IPS-NIHi7 (cell line): ENCODE data around the gene COX6A2.

ENCODE experiments used
- DNase-seq: peaks from one replicate; pipeline ENCODE4 v3.0.0; 2012; ENCODE audit warnings: mixed read lengths; ENCODE audit errors: extremely low spot score

The COX6A2 gene

DNA sequence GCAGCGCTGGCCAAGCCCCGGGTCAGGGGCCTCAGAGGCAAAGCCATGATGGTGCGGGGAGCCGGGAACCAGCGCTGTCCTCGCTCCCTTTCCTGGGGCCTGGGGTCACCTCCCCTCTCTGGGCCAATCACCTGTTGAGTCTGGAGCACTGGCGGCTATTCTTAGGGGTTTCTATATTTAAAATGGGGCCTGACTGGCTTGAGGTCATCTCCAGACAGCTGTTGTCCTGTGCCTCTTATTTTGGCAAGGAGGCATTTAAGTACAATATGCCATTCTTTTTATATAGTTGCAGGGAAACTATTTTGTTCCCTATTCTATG lies at the start of gene COX6A2:
Gene COX6A2 (minus strand): TSS at position 82 of the 319 bp plus-strand sequence. CDS start 35 bp downstream, at position 47.
- peak; percentile 9 for DNase-seq

DNA sequence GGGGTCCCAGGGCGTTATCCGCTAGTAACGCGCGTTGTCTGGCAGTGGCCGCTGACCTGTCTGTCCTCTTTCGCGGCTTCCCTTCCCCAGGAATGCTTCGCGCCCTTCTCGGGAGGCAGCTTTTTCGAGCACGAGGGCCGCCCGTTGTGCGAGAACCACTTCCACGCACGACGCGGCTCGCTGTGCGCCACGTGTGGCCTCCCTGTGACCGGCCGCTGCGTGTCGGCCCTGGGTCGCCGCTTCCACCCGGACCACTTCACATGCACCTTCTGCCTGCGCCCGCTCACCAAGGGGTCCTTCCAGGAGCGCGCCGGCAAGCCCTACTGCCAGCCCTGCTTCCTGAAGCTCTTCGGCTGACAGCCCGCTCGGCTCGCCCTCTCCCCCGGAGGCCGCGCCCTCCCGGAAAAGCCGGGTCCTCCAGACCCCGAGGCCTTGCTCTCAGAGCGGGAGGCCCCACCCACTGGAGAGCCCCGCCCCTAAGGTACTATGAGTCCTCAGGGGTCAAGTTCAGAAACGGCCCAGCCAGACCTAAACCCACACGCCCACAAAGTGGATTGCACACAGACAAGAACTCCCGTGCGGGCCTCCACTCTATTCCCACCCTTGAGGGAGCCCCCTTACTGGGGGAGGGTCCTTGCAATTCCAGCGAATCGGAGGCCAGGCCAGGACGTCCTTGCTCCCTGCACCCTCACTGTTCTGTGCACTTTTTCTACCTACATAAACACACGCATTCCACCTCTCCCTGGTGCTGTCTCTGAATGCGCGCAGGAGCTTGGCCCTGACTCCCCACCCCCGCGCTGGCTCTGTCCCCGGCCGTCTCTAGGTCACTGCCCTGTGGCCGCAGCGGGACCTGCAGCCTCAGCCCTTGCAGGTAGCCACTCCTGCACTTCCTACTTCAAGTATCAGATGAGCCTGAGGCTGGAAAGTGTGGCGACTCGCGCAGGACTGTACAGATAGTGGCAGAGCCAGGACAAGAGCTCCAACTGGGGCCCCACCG lies 49.4 kb upstream of the COX6A2 start:
- peak; percentile 86 for DNase-seq

DNA sequence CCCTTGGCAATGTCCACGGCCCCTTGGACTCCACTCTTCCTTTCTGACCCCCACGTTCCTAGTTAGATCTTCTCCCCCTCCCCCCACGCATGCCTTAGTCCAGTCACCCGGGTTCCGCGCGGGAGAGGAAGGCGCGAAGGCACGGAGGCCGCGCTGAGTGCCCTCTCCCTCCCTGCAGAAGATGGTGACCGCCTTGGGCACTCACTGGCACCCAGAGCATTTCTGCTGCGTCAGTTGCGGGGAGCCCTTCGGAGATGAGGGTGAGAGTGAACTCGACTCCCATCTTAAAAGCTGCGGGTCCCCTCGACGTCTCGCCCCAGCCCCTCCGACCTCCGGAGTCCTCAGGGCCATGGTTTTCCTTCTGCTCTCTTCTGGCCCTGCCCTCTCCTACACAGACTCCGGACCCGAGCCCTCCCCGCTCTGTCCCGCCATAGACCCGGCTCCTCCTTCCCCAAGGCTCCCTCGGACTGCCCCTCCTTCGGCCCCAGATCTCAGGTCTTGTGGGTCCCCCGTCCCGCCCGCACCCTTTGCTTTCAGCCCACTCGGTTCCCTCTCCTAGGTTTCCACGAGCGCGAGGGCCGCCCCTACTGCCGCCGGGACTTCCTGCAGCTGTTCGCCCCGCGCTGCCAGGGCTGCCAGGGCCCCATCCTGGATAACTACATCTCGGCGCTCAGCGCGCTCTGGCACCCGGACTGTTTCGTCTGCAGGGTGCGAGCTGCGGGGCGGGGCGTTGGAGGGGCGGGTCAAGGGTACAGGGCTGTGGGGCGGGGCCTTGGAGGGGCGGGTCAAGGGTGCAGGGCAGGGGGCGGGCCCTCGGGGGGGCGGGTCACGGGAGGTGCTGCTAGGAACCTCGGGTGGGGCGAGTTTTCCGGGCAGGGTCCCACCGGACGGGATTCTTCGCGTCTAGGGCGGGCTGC lies 48.4 kb upstream of the COX6A2 start:
- peak; percentile 84 for DNase-seq

DNA sequence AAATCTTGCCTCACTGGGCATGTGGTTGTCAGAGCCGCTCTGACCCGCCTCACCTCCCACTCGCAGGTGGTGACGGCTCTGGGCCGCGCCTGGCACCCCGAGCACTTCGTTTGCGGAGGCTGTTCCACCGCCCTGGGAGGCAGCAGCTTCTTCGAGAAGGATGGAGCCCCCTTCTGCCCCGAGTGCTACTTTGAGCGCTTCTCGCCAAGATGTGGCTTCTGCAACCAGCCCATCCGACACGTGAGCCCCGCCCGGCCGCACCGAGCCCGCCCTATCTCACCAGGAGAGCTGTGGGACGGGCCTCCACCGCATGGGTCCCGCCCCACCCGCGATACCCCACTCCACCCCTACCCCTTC lies 47.8 kb upstream of the COX6A2 start:
- peak; percentile 20 for DNase-seq

DNA sequence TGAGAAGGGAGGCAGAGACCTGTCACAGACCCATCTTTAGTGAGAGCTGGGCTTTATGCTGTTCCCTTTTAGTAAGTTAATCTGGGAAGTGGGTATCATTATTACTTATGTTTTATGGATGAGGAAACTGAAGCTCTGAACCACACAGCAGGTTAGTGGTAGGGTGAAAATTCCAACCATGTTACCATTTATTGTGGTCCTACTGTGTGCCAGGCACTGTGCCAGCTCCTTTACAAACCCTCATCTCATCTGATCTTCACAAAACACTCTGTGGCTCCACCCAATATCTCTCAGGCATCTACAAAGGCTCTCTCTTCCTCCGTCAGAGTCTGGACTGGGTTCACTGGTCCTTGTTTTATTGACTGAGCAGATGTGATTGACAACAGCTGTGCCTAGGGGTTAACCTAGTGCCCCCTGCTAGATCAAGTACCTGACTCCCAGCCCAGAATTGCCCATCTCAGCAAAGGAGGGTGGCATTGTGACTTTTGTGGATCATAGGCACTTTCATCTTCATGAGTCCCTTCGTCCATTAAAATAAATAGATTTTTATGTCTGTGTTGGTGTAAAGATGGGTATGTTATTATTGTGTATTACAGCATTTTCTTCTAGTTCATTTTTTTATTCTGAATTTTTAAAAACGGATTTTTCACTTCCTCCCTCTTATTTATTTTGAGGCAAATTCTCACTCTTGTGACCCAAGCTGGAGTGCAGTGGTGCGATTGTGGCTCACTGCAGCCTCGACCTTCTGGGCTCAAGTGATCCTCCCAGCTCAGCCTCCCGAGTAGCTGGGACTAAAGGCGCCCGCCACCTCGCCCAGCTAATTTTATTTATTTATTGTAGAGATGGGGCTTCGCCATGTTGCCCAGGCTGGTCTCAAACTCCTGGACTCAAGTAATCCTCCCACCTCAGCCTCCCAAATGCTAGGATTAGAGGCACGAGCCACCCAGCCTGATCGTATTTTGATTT lies 46.9 kb upstream of the COX6A2 start:
- no peak for DNase-seq

DNA sequence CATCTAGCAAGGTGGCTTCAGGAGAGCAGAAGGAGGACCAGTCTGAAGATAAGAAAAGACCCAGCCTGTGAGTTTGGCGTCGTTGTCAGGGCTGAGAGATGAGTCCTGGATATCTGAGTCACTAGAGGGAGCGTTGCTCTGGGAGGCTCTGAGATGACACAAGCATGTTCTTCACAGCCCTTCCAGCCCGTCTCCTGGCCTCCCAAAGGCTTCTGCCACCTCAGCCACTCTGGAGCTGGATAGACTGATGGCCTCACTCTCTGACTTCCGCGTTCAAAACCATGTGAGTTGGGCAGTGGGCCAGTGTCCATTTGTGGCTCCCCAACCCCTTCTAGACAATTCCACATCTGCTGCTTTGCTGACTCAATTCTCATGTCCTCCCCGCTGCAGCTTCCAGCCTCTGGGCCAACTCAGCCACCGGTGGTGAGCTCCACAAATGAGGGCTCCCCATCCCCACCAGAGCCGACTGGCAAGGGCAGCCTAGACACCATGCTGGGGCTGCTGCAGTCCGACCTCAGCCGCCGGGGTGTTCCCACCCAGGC lies 46.1 kb upstream of the COX6A2 start:
- no peak for DNase-seq

DNA sequence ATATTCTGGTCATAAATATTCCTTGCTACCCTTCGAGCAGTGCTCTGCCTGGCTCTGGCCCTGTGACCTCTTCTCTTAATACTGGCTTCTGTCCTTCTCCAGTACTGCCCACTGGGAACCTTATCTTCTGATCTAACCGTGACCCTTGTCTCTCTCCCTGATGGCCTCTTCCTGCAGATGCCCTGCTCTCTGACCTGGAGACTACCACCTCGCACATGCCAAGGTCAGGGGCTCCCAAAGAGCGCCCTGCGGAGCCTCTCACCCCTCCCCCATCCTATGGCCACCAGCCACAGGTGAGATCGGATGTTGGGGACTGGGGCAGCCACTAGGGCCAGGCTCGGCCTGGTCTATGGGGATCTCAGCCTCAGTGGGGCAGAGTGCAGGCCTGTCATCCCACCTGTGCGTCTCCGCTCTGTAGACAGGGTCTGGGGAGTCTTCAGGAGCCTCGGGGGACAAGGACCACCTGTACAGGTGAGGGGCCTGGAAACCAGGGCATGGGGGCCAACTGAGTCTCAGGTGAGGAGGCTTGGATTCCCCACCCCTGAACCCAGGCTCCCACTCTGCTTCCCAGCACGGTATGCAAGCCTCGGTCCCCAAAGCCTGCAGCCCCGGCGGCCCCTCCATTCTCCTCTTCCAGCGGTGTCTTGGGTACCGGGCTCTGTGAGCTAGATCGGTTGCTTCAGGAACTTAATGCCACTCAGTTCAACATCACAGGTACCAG lies 45.3 kb upstream of the COX6A2 start:
- DNase-seq: no peak

DNA sequence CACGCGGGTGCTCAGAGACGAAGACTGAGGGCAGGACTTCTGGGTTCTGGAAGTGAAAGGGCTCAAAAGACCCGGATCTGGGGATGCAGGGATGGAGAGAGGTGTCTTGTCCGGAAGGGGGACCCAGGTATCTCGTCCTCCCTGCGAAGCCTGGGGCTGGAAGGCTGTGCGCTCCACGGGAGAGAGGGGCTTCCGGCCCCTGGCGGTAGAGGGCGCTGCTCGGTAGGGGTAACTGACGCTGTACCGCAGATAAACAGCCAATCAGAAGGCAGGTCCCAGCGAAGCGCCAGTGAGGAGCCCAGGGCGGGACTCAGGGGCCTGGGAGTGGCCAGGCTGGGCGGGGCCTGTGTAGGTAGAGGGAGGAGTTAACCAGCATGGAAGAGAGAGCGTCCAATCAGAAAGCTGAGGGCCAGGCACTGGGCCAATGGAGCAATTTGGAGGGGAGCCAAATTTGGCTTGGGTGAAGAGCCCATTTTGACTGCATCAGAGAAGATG lies 44.6 kb upstream of the COX6A2 start:
- peak; percentile 84 for DNase-seq

DNA sequence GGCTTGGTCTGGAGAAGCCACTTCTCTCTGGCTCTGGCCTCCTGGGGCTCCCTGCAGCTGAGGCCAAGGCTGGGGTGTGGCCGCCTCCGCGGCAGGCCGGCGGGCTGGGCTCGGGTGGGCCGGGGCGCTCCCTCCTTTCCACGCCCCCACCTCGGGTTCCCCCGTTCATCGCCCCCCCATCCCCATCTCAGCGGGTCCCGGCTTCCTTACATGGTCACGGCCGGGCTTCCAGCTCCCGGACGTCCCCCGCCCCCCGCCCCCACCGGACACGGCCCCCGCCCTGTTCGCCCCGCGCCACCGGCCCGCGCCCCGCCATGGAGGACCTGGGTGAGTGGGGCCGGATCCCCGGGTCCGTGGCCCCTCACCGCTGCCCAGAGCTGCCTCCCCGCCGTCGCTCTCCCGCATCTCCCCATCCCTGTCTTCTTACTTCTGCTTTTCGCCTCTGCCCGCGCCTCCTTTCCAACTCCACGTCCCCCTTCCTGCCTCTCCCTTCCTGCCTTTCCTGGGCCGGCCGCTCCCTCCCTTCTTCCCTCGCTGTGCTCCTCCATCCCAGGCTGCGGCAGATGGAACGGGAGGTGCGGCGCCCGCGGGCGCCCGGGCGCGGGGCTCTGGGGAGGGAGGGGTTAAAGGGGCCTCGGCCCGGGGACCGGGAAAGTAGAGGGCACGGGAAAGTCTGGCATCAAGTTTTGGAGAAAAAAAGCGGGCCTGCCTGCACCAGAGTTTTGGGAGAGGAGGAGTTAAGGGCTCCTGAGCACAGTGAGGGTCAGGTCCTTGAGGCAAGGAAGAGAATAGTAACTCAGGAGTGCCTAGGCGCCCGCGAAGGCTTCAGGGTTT lies 43.9 kb upstream of the COX6A2 start, which contains the start of gene TGFB1I1:
Gene TGFB1I1 (plus strand): TSS at position 278 of the 834 bp plus-strand sequence. CDS start 37 bp downstream, at position 315.
- peak; percentile 49 for DNase-seq

DNA sequence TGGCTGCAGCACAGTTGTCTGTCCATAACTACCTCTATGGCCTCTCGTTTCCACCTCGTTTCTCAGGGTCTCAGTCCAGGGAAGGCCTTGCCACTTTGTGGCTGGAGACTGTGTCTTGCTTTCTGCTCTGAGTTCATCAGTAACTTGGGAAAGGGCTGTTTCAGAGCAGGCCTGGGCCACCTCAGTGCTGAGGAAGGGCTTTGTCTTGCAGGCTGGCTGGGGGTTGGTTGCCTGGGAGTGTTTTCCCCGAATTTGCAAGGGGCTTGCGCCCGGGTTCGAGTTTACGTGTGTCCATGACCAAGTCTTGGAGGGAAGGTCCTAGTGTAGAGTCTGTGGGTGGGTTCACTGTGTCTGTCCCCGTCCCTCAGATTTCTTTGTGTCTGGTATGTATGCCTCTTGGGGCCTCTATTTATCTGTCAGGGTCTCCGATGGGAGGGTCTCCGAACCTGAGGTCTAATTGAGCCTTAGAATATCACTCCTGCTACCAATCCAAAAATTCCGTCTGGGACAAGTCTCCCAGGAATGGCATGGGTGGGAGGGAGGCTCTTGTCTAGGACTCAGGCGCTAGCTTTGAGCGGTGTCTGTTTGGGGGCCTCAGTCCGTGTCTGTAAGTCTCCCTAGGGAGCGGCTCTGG lies 43.2 kb upstream of the COX6A2 start:
- DNase-seq: no peak

DNA sequence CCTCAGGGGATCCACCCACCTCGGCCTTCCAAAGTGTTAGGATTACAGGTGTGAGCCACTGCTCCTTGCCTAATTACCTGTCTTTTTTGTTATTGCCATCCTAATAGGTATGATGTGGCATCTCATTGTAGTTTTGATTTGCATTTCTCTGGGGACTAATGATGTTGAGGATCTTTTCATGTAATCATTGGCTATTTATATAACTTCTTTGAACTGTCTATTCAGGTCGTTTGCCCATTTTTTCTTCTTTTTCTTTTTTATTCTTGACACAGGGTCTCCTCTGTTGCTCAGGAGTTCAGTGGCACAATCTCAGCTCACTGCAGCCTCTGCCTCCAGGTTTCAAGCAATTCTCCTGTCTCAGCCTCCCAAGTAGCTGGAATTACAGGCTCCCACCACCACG lies 42.5 kb upstream of the COX6A2 start:
- DNase-seq: no peak

DNA sequence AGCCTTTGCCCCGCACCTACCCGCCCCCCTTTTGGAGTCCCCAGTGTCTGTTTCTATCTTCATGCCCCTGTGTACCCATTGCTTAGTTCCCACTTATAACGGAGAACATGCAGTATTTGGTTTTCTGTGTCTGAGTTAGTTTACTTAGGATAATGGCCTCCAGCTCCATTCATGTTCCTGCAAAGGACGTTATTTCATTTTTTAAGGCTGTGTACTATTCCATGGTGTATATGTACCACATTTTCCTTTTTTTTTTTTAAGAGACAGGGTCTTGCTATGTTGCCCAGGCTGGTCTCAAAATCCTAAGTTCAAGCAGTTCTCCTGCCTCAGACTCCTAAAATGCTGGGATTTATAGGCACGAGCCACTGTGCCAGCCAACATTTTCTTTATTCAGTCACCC lies 39.7 kb upstream of the COX6A2 start:
- DNase-seq: no peak

DNA sequence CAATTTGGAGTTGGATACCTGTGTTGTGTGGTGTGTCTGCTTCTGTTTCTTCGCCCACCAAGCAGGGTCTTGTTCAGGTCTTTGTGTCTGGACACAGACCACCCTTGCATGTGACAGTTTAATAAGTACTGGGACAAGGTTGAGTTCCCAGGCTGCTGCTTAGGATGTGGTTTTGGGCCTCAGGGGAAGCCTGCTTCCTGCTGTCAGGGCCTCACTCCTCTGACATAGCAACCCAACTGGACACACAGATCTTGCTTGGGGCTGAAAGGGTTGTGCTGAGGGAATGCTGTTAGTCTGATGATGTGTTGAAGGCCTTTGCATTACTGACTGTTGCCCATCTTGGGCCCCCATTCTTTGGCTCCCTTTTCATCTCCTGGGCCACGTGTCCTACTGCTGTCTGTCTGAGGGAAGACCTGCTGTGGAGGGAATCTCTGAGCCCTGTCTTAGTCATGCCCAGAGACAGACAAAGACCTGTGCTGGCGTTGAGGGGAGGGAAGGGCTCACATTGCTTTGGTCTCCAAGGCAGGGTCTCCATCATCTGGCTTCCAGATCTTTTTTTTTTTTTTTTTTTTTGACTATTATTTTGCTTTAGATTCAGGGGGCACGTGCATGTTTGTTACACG lies 39.1 kb upstream of the COX6A2 start:
- DNase-seq: no peak

DNA sequence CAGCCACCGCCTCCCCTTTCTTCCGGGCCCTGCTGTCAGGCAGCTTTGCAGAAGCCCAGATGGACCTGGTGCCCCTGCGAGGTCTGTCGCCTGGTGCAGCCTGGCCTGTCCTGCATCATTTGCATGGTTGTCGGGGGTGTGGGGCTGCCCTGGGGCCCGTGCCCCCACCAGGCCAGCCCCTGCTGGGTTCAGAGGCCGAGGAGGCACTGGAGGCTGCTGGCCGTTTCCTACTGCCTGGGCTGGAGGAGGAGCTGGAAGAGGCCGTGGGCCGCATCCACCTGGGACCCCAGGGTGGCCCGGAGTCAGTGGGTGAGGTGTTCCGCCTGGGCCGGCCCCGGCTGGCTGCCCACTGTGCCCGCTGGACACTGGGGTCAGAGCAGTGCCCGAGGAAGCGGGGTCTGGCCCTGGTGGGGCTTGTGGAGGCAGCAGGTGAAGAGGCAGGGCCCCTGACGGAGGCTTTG lies 38.3 kb upstream of the COX6A2 start:
- no peak for DNase-seq

DNA sequence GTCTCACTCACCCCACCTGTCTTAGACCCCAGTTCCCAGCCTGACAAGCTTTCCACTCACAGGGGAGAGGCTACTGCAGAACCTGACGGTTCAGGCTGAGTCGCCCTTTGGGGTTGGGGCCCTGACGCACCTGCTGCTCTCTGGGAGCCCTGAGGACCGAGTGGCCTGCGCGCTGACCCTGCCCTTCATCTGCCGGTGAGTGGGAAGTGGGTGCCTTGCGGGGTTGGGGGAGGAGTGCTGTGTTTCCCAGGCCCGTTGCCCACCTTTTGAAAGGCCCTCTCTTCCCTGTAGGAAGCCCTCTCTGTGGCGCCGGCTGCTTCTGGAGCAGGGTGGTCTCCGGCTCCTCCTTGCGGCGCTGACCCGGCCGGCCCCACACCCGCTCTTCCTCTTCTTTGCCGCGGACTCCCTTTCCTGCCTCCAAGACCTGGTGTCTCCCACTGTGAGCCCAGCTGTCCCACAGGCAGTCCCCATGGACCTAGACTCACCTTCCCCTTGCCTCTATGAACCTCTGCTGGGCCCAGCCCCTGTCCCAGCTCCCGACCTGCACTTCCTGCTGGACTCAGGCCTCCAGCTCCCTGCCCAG lies 37.7 kb upstream of the COX6A2 start:
- no peak for DNase-seq

DNA sequence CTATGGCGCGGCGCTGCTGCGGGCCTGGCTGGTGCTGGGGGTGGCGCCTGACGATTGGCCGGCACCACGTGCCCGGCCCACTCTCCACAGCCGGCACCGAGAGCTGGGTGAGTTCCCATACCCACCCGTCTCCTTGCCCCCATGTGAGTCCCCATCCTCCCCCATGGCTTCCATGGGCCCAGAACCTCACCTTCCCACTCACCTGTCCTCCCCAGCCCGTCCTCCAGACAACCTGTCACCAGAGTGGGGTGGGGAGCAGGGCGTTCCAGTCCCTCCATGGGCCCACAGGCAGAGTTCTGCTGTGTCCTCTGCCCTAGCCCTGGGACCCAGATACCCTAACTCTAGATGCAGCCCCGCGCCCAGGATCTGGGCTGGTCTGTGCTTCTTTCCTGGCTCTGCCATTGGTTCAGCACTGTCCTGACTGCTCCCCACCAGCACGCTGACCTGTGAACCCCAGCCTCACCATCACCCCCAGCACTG lies 36.7 kb upstream of the COX6A2 start:
- DNase-seq: no peak

DNA sequence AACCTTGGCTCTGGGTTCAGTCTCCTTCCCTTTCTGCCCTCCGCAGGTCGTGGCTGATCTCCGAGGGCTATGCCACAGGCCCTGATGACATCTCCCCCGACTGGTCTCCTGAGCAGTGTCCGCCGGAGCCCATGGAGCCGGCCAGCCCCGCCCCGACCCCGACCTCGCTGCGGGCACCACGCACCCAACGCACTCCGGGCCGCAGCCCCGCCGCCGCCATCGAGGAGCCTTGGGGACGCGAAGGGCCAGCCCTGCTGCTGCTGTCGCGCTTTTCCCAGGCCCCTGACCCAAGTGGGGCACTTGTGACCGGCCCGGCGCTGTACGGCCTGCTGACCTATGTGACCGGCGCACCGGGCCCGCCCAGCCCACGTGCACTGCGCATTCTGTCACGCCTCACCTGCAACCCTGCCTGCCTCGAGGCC lies 36.2 kb upstream of the COX6A2 start:
- DNase-seq: no peak
